Measurements from ENCODE around the gene THRB.

Gene THRB

GRCh38 chr3:24512564-24513197, 18.0 kb upstream of the THRB start:
- DNase-seq (ENCODE audit: low read depth, low spot score): no peak

- DNase-seq (ENCODE audit: low read depth, low spot score): no peak
Measured at GRCh38 chr3:24510030-24510648, 15.5 kb upstream of the THRB start.

GRCh38 chr3:24508423-24508839, 13.8 kb upstream of the THRB start:
- no peak for DNase-seq (ENCODE audit: low read depth, low spot score)

- no peak for DNase-seq (ENCODE audit: low read depth, low spot score)
Measured at GRCh38 chr3:24507776-24508422, 13.2 kb upstream of the THRB start.

GRCh38 chr3:24506966-24507775, 12.5 kb upstream of the THRB start:
- no peak for DNase-seq (ENCODE audit: low read depth, low spot score)

GRCh38 chr3:24505691-24506550, 11.3 kb upstream of the THRB start:
- DNase-seq (ENCODE audit: low read depth, low spot score): no peak

- DNase-seq (ENCODE audit: low read depth, low spot score): no peak
Measured at GRCh38 chr3:24504772-24505171, 10.1 kb upstream of the THRB start.

GRCh38 chr3:24503616-24504113, 9.0 kb upstream of the THRB start:
- DNase-seq (ENCODE audit: low read depth, low spot score): no peak

GRCh38 chr3:24502690-24503089, 8.0 kb upstream of the THRB start:
- no peak for DNase-seq (ENCODE audit: low read depth, low spot score)

GRCh38 chr3:24500806-24501205, 6.2 kb upstream of the THRB start:
- DNase-seq (ENCODE audit: low read depth, low spot score): no peak

GRCh38 chr3:24499991-24500390, 5.3 kb upstream of the THRB start:
- no peak for DNase-seq (ENCODE audit: low read depth, low spot score)

- no peak for DNase-seq (ENCODE audit: low read depth, low spot score)
Measured at GRCh38 chr3:24498796-24499195, 4.1 kb upstream of the THRB start.

- no peak for DNase-seq (ENCODE audit: low read depth, low spot score)
Measured at GRCh38 chr3:24498391-24498790, 3.7 kb upstream of the THRB start.

GRCh38 chr3:24497942-24498341, 3.3 kb upstream of the THRB start:
- DNase-seq (ENCODE audit: low read depth, low spot score): no peak

GRCh38 chr3:24496529-24497482, 2.2 kb upstream of the THRB start:
- no peak for DNase-seq (ENCODE audit: low read depth, low spot score)

- DNase-seq (ENCODE audit: low read depth, low spot score): no peak
Measured at GRCh38 chr3:24495326-24495994, 810 bp upstream of the THRB start.

- DNase-seq (ENCODE audit: low read depth, low spot score): no peak
Measured at GRCh38 chr3:24493746-24494617, 668 bp downstream of the THRB start.

GRCh38 chr3:24492971-24493551, 1.6 kb downstream of the THRB start:
- DNase-seq (ENCODE audit: low read depth, low spot score): no peak

All from iPS DF 19.7 (cell line).